AG04450 (cell line): ENCODE results near the gene SLC16A7. TPM values are rescaled to one million over a fixed set of nuclear protein-coding genes. Genes with fewer than 3 reads are reported as not detected.

Experiments
- CTCF ChIA-PET: fragments of 300-600, 350-600 bp; formaldehyde crosslinking; extraction: SDS; loops from one replicate; lab custom pipeline; 2022; ENCODE audit warnings: antibody characterized with exemption, inconsistent platforms; lab: Charles Lee
- POLR2A ChIA-PET: fragments of 350-600 bp; formaldehyde crosslinking; extraction: SDS; loops from one replicate; lab custom pipeline; 2021; ENCODE audit warnings: antibody characterized with exemption, inconsistent platforms; lab: Yijun Ruan, JAX
- DNase-seq: peaks from one replicate; pipeline ENCODE4 v3.0.0-alpha.2; 2011; ENCODE audit warnings: low read depth, low spot score
- H3K27ac ChIP-seq: one replicate; pipeline ENCODE4 v1.5.1; 2012; ENCODE audit warnings: low read depth, low read length, control low read depth
- H3K27me3 ChIP-seq: one replicate; pipeline ENCODE4 v1.6.0; 2012; ENCODE audit warnings: low read length; ENCODE audit not compliant: control insufficient read depth, insufficient read depth
- H3K4me3 ChIP-seq: 2 replicates; pipeline ENCODE4 v1.5.1; 2011; ENCODE audit warnings: mild to moderate bottlenecking, low read depth, low read length, control low read depth
- H3K9me3 ChIP-seq: 2 replicates; pipeline ENCODE4 v1.5.1; 2012; ENCODE audit warnings: low read length; ENCODE audit not compliant: control insufficient read depth, insufficient read depth
- CTCF ChIP-seq: IDR thresholded peaks from 2 replicates; pipeline ENCODE4 v1.5.1; 2011; ENCODE audit warnings: low read depth, low read length, control low read depth, inconsistent platforms
- polyA plus RNA-seq: library from polyadenylated mRNA; depleted of rRNA; stranded (reverse); fragments of >200 nt; gene quantifications from 2 replicates; pipeline ENCODE4 v1.2.3, GENCODE V29; 2011

Gene SLC16A7
- polyA plus RNA-seq, 1 experiment: 9.3 TPM

GRCh38 chr12:59780605-59781135 is 184.8 kb downstream of the SLC16A7 start:
- no peak overlapping the region for H3K27ac ChIP-seq
- TF ChIP-seq CTCF: peak; percentile 58
- no peaks in the 10 kb centered on the region for H3K9me3 ChIP-seq
- no peak for DNase-seq
- CTCF ChIA-PET: no interaction called here
- no peak overlapping the region for H3K4me3 ChIP-seq
- H3K27me3 ChIP-seq: no peaks in the 10 kb centered on the region
- POLR2A ChIA-PET: no interaction called here

- DNase-seq: no peak
- ChIA-PET CTCF (interaction anchor here (1.1 kb wide), 1 partner anchor 384 kb away, joined by 3 read pairs; no protein-coding TSS in a partner anchor), POLR2A (no interaction called here)
- H3K4me3 ChIP-seq: no peak overlapping the region
- H3K27ac ChIP-seq: no peak overlapping the region
- no peak for TF ChIP-seq CTCF
- H3K27me3 ChIP-seq: no peaks in the 10 kb centered on the region
- H3K9me3 ChIP-seq: no peaks in the 10 kb centered on the region
Measured at GRCh38 chr12:59787610-59788009, 191.8 kb downstream of the SLC16A7 start.

- no peak for DNase-seq
- H3K27me3 ChIP-seq: no peaks in the 10 kb centered on the region
- TF ChIP-seq CTCF: no peak
- H3K27ac ChIP-seq: no peak overlapping the region
- no peak overlapping the region for H3K4me3 ChIP-seq
- CTCF ChIA-PET: no interaction called here
- POLR2A ChIA-PET: no interaction called here
- peaks cover 7% of the 10 kb centered on the region for H3K9me3 ChIP-seq
Measured at GRCh38 chr12:59792647-59793046, 196.8 kb downstream of the SLC16A7 start.

- Histone ChIP-seq H3K27ac (no peak overlapping the region), H3K4me3 (no peak overlapping the region), H3K27me3 (no peaks in the 10 kb centered on the region), H3K9me3 (no peaks in the 10 kb centered on the region; the same call in 1 of the 2 replicates)
- DNase-seq: no peak
- no peak for TF ChIP-seq CTCF
- CTCF ChIA-PET: interaction anchor here (0.5 to 0.7 kb wide), 2 partner anchors 26 to 320 kb away, joined by 3 to 4 read pairs; no protein-coding TSS in a partner anchor
- POLR2A ChIA-PET: no interaction called here
Measured at GRCh38 chr12:59803735-59804134, 207.9 kb downstream of the SLC16A7 start.

- TF ChIP-seq CTCF: peak; percentile 83
- ChIA-PET POLR2A (no interaction called here), CTCF (interaction anchor here (0.7 to 3.4 kb wide), 46 partner anchors 8 to 1825 kb away, joined by 3 to 29 read pairs (median 4); partner anchors contain the start of gene SLC16A7)
- Histone ChIP-seq H3K9me3 (peaks cover 3% of the 10 kb centered on the region; the same call in 1 of the 2 replicates), H3K27ac (no peak overlapping the region), H3K4me3 (no peak overlapping the region), H3K27me3 (no peaks in the 10 kb centered on the region)
- DNase-seq: no peak
Measured at GRCh38 chr12:59808317-59808910, 212.6 kb downstream of the SLC16A7 start.
